HL-60/S4 treated with phorbol 12-myristate 13-acetate at 8.2 ng/mL for 4 days and 3 days (cell line): ENCODE results near the gene KBTBD8.

Experiments
- in situ Hi-C: fragments of 300-500 bp; cut with MboI; formaldehyde crosslinking; loops from 2 replicates; pipeline ENCODE4 v1.15.0; 2022; ENCODE audit warnings: low sequenced_read_pairs

Gene KBTBD8

GRCh38 chr3:66997560-66998112, 471 bp upstream of the KBTBD8 start:
- in situ Hi-C loops: no loop called here

GRCh38 chr3:66998904-66999235, 763 bp downstream of the KBTBD8 start:
- in situ Hi-C loops: no loop called here

GRCh38 chr3:67000009-67000408, 1.9 kb downstream of the KBTBD8 start:
- in situ Hi-C loops: no loop called here

GRCh38 chr3:67001086-67001861, 3.2 kb downstream of the KBTBD8 start:
- in situ Hi-C loops: no loop called here

- in situ Hi-C loops: no loop called here
Observed at GRCh38 chr3:67005974-67006373, 7.9 kb downstream of the KBTBD8 start.

GRCh38 chr3:67006460-67006859, 8.4 kb downstream of the KBTBD8 start:
- in situ Hi-C loops: no loop called here

- in situ Hi-C loops: no loop called here
Observed at GRCh38 chr3:67008388-67008787, 10.3 kb downstream of the KBTBD8 start.

- in situ Hi-C loops: no loop called here
Observed at GRCh38 chr3:67009716-67010115, 11.6 kb downstream of the KBTBD8 start.

GRCh38 chr3:67011414-67012131, 13.5 kb downstream of the KBTBD8 start:
- in situ Hi-C loops: no loop called here

GRCh38 chr3:67012564-67012963, 14.5 kb downstream of the KBTBD8 start:
- in situ Hi-C loops: no loop called here

GRCh38 chr3:67015702-67016484, 17.8 kb downstream of the KBTBD8 start:
- in situ Hi-C loops: no loop called here

GRCh38 chr3:67016522-67017080, 18.5 kb downstream of the KBTBD8 start:
- in situ Hi-C loops: no loop called here

- in situ Hi-C loops: no loop called here
Observed at GRCh38 chr3:67017211-67017610, 19.1 kb downstream of the KBTBD8 start.

GRCh38 chr3:67018105-67018788, 20.1 kb downstream of the KBTBD8 start:
- in situ Hi-C loops: no loop called here

- in situ Hi-C loops: no loop called here
Observed at GRCh38 chr3:67018789-67019526, 20.9 kb downstream of the KBTBD8 start.

- in situ Hi-C loops: no loop called here
Observed at GRCh38 chr3:67028001-67028784, 30.1 kb downstream of the KBTBD8 start.

GRCh38 chr3:67030785-67031740, 33.0 kb downstream of the KBTBD8 start:
- in situ Hi-C loops: no loop called here

- in situ Hi-C loops: no loop called here
Observed at GRCh38 chr3:67031986-67032385, 33.9 kb downstream of the KBTBD8 start.
